Jurkat, Clone E6-1 (cell line): Measurements from ENCODE around the gene NR2C1.
"Not testable (repeated sequence)": the region's sequence is repeated elsewhere in the genome, so short reads cannot be mapped to it uniquely, and the experiment has no call there.

Experiments used
- DNase-seq: peaks from one replicate; pipeline ENCODE4 v3.0.0-alpha.2; 2011; ENCODE audit warnings: low read depth, low spot score
- H3K4me3 ChIP-seq: 2 replicates; pipeline ENCODE4 v1.5.1; 2011; ENCODE audit warnings: mild to moderate bottlenecking, low read length, control low read depth, moderate library complexity

The NR2C1 gene

DNA sequence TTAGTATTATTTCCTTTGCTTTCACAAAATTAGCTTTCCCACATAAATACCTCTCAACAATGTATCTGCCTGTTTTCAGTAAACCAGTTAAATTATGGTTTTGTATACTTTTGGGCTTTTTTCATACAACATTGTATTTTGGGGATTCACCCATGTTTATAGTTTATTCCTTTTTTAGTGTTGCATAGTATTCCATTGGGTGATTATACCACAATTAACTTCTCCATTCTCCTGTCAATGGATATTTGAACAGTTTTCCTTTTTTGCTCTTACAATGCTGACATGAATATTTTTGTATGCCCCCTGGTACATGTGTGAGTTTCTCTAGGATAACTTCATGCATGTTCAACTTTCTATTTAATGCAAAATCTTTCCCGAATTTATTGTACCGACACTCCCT lies 57.3 kb downstream of the NR2C1 start:
- DNase-seq = no peak
- no peak overlapping the region for H3K4me3 ChIP-seq

GRCh38 chr12:95014554-95014953 lies 58.9 kb downstream of the NR2C1 start:
- DNase-seq = no peak
- no peak overlapping the region for H3K4me3 ChIP-seq

DNA sequence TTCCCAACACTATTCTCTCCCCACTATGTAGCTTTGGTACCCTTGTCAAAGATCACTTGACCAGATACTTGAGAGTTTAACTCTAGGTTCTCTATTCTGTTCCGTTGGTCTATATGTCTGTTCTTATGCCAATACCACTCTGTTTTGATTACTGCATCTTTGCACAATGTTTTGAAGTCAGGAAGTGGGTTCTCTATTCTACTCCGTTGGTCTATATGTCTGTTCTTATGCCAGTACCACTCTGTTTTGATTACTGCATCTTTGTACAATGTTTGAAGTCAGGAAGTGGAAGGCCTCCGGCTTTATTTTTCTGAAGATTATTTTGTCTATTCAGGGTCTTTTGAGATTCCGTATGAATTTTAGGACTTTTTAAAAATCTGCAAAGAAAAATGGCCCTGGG lies 67.2 kb downstream of the NR2C1 start:
- peak; percentile 82 for DNase-seq
- H3K4me3 ChIP-seq = no peak overlapping the region

- no peak for DNase-seq
- H3K4me3 ChIP-seq = no peak overlapping the region
Measured at GRCh38 chr12:95004610-95005009, 68.8 kb downstream of the NR2C1 start.

- peak overlapping the region; percentile 99 for H3K4me3 ChIP-seq
- no peak for DNase-seq
Measured at GRCh38 chr12:95003921-95004272, 69.5 kb downstream of the NR2C1 start.

GRCh38 chr12:95003213-95003920 lies 70.1 kb downstream of the NR2C1 start, which contains the start of gene NDUFA12:
NDUFA12 (minus strand) TSS chr12:95003697; CDS start chr12:95003680, 17 bp downstream.
- H3K4me3 ChIP-seq = peak within 1 kb of the TSS; percentile 99
- peak; percentile 96 for DNase-seq

DNA sequence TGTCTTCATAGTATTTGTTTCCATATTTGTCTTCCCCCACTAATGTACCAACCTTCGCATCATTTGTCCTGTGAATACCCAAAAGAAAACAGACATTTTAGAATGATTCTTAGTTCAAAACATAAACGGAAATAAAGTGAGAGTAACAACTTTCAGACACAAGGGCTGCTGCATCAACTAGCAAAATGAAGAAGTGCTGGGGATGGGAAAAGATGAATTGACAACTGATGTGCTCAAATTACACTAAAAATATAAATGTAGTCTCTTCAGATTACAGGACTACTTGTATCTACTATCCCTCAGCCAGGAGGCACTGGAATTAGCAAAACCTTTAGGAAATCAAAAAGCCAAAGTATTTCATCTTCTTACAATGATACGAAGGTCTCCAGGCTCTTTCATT lies 70.7 kb downstream of the NR2C1 start:
- DNase-seq = no peak
- H3K4me3 ChIP-seq = peak overlapping the region; percentile 99

- H3K4me3 ChIP-seq = no peak overlapping the region
- no peak for DNase-seq
Measured at GRCh38 chr12:94998326-94998725, 75.1 kb downstream of the NR2C1 start.

DNA sequence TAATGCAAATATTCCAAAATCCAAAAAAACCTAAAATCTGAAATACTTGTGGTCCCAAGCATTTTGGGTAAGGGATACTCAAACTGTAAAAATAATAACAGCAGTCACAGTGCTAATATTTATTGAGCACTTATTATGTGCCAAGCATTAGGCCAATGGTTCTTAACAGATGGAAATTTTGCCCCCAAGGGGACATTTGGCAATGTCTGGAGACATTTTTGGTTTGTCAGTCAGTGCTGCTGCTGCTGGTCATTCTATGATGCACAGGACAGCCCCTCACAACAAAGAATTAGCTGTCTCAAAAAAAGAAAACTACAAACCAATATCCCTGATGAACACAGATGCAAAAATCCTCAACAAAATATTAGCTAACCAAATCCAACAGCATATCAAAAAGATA lies 75.7 kb downstream of the NR2C1 start:
- DNase-seq = no peak
- H3K4me3 ChIP-seq = no peak overlapping the region

DNA sequence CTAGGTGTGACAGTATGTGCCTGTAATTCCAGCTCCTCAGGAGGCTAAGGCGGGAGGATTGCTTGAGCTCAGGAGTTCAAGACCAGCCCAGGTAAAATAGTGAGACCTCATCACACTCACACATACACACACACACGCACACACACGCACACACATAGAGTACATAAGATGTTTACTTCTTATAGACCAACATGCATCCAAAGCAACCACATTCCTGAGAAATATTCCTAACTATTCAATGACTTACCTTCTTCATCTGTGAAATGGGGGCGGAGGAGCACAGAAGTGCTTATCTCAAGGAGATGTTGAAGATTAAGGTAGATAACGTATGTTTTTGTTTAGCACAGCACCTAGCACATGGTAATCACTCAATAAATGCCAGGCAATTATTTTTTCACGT lies 76.4 kb downstream of the NR2C1 start:
- DNase-seq = no peak
- no peak overlapping the region for H3K4me3 ChIP-seq

GRCh38 chr12:94994312-94994711 lies 79.1 kb downstream of the NR2C1 start:
- DNase-seq = no peak
- no peak overlapping the region for H3K4me3 ChIP-seq

GRCh38 chr12:94993855-94994254 lies 79.6 kb downstream of the NR2C1 start:
- DNase-seq, H3K4me3 ChIP-seq: not testable (repeated sequence)

GRCh38 chr12:94990222-94990621 lies 83.2 kb downstream of the NR2C1 start:
- H3K4me3 ChIP-seq = no peak overlapping the region
- no peak for DNase-seq

GRCh38 chr12:94988471-94988870 lies 84.9 kb downstream of the NR2C1 start:
- H3K4me3 ChIP-seq = no peak overlapping the region
- DNase-seq = no peak

- DNase-seq = peak; percentile 89
- H3K4me3 ChIP-seq = peak overlapping the region; percentile 6; the same call in 1 of the 2 replicates
Measured at GRCh38 chr12:94987801-94988200, 85.6 kb downstream of the NR2C1 start.

GRCh38 chr12:94987076-94987669 lies 86.2 kb downstream of the NR2C1 start:
- no peak for DNase-seq
- no peak overlapping the region for H3K4me3 ChIP-seq

DNA sequence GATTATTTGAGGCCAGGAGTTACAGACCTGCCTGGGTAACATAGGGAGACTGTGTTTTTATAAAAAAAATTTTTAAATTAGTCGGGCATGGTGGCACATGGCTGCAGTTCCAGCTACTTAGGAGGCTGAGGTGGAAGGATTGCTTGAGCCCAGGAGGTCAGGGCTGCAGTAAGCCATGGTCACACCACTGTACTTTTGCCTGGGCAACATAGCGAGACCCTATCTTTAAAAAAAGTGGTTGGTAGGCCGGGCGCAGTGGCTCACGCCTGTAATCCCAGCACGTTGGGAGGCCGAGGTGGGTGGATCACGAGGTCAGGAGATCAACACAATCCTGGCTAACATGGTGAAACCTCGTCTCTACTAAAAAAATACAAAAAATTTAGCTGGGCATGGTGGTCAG lies 88.3 kb downstream of the NR2C1 start:
- H3K4me3 ChIP-seq, DNase-seq: not testable (repeated sequence)

DNA sequence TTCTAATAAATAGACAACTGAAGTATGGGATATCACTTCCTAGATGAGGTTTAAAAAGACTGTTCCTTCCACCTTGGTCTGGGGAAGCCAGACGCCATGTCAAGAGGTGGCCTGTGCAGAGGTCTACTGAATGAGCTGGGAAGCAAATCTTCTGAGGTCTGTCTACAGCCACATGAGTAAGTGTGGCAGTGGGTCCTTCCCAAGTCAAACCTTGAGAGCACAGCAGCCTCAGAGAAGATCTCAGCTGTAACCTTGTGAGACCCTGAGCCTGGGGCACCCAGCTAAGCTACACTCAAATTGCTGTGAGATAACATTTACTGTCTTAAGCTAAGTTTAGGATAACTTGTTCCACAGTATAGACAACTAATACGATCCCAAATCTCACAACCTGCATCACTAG lies 90.1 kb downstream of the NR2C1 start:
- no peak overlapping the region for H3K4me3 ChIP-seq
- DNase-seq = no peak

DNA sequence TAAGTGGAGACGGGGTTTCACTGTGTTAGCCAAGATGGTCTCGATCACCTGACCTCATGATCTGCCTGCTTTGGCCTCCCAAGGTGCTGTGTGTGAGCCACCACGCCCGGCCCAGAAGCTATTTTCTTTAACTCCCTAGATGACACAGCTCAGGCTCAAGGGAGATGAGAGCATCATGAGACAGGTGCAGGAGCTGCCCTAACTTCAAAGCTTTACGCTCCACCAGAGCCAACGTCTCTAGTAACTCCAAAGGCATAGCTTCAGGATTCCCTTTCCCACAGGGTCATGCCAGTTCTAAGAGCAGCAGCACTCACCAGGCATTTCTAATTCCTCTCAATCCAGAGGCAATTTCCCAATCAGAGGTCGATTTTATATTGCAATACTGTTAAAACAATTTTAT lies 91.0 kb downstream of the NR2C1 start:
- H3K4me3 ChIP-seq = no peak overlapping the region
- no peak for DNase-seq

DNA sequence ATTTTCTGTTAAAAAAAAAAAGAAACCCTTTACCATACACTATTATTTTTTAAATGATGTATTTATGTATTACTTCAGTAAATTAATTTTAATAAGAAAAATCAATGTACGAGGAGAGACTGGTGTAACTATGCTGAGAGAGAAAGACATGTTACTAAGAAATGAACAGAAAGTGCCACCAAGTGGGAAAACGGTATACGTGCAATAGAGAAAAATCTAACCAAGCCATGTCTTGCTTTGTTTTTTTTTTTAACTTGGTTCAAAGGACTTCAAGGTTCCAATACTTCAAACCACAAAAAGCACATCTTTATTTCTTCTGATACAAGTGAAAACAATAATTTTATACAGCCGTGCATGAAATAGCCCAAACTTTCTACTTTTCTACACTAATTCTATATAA lies 92.8 kb downstream of the NR2C1 start:
- no peak overlapping the region for H3K4me3 ChIP-seq
- DNase-seq = peak; percentile 65

DNA sequence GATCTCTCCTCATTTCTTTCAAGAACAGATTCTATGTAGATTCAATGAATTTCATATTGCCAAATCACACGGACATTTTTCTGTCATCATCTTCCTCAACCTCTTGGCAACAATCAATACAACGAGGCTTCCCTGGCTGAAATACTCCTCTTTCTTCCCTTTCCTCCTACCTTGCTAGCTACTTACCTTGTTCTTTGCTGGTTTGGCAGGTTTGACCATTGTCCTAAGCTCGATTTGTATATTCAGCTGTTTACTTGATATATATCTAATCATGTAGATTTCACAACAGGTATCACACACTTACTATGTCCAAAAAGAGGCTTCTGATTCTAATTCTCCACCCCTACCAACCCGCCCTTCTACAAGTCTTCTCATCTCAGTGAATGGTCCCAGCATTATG lies 93.5 kb downstream of the NR2C1 start:
- H3K4me3 ChIP-seq = no peak overlapping the region
- DNase-seq = no peak
